GM12872 (cell line): ENCODE results near the gene MAD1L1.

Experiments
- CTCF ChIP-seq: IDR thresholded peaks from 3 replicates; pipeline ENCODE4 v1.5.1; 2011; ENCODE audit warnings: low read depth, mild to moderate bottlenecking, low read length, moderate library complexity; ENCODE audit not compliant: insufficient read depth

MAD1L1 gene

GRCh38 chr7:2044883-2045471 lies 187.8 kb downstream of the MAD1L1 start:
- TF ChIP-seq CTCF, result no peak

- no peak for TF ChIP-seq CTCF
These were observed 188.3 kb downstream of the MAD1L1 start for GRCh38 chr7:2044311-2044882.

GRCh38 chr7:2043316-2044039 lies 189.3 kb downstream of the MAD1L1 start:
- no peak for TF ChIP-seq CTCF

- no peak for TF ChIP-seq CTCF
These were observed 190.1 kb downstream of the MAD1L1 start for GRCh38 chr7:2042650-2043049.

- TF ChIP-seq CTCF, result no peak
These were observed 191.0 kb downstream of the MAD1L1 start for GRCh38 chr7:2041496-2042367.

- TF ChIP-seq CTCF, result no peak
These were observed 191.9 kb downstream of the MAD1L1 start for GRCh38 chr7:2040893-2041270.
